Stimulated activated CD4-positive, alpha-beta T cell treated with anti-CD3 and anti-CD28 coated beads, Interleukin-2, amount 100 ng/mL, for 48 hours (primary cell): Measurements from ENCODE around the gene CCDC86.

Experiments used
- DNase-seq, 2 donors: peaks; one replicate each; pipeline ENCODE4 v3.0.0-alpha.2; 2020

The CCDC86 gene

DNA sequence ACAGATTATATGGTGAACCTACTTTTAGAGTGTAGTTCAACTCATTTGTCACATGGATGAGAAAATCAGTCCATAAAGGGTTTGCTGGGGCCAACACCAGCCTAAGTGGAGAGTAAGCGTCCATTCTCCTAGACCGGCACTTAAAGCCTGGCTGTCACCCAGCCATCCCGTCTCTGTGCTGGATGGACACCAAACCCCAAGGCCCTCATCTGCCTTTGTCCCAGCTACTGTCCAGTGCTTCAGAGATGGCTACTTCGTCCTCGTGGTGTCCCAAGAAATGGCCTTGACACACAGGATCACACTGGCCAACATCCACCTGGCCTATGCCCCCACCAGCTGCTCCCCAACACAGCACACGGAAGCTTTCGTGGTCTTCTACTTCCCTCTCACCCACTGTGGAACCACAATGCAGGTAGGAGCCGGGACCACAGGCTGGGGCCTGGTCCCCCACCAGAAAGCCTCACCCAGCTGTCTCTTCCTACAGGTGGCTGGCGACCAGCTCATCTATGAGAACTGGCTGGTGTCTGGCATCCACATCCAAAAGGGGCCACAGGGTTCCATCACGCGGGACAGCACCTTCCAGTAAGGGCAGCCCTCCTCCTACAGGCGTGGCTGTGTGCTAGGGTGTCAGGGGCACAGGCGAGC is 28.9 kb downstream of the CCDC86 start:
- no peak for DNase-seq

GRCh38 chr11:60871378-60872061 is 29.6 kb downstream of the CCDC86 start:
- no peak for DNase-seq

DNA sequence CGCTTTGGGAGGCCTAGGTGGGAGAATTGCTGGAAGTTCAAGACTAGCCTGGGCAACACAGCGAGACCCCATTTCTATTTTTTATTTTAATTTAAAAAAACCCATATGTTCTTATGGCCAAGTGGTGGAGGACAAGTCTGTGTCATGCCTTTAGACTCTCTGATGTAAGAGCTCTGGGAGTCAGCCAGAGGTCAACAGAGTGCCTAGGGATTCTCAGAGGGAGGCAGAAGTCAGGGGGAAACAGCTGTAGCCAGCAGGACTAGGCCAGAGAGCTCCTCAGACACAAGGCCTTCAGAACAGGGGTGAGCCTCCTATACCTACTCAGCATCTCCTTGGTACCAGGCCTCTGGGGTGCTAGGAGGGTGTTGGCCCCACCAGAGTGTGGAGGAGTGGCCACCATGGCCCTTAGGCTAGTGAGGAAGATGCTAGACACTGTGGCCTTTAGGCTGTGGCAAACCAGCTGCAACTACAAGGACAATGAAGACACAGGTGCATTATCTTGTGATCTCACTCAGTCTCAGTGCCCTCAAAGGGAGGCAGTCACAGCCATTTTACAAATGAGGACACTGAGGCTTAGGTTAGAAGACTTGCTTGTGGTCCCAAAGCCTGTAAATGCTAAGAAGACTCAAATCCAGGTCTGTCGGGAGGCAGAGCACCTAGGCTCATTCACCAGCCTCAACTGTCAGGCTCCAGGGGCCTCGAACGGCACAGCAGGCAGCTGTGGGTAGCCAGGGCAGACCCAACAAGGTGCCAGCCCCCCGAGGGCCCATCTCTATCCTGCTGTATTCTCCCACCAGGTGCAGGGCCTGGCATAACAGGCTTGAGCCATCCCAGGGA is 30.4 kb downstream of the CCDC86 start:
- no peak for DNase-seq

DNA sequence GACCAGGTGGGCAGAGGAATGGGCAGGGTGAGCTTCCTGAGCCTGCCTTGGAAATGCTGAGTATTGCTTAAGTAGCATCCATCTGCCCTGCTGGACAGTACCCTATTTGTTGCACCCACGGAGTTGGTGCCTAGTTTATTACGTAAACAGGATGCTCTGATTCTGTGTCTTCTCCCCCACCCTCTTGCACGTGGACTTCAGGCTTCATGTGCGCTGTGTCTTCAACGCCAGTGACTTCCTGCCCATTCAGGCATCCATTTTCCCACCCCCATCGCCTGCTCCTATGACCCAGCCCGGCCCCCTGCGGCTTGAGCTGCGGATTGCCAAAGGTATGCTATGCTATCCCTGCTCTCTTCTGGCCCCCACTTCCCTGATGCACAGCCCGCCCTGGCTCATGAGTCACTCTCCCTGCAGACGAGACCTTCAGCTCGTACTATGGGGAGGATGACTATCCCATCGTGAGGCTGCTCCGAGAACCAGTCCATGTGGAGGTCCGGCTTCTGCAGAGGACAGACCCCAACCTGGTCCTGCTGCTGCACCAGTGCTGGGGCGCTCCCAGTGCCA is 31.1 kb downstream of the CCDC86 start:
- DNase-seq: no peak

- DNase-seq: no peak
Measured at GRCh38 chr11:60873533-60873932, 31.6 kb downstream of the CCDC86 start.

GRCh38 chr11:60874421-60875365 is 32.8 kb downstream of the CCDC86 start:
- no peak for DNase-seq

GRCh38 chr11:60875366-60876167 is 33.7 kb downstream of the CCDC86 start:
- DNase-seq: no peak

- DNase-seq: no peak
Measured at GRCh38 chr11:60876168-60876485, 34.2 kb downstream of the CCDC86 start.

DNA sequence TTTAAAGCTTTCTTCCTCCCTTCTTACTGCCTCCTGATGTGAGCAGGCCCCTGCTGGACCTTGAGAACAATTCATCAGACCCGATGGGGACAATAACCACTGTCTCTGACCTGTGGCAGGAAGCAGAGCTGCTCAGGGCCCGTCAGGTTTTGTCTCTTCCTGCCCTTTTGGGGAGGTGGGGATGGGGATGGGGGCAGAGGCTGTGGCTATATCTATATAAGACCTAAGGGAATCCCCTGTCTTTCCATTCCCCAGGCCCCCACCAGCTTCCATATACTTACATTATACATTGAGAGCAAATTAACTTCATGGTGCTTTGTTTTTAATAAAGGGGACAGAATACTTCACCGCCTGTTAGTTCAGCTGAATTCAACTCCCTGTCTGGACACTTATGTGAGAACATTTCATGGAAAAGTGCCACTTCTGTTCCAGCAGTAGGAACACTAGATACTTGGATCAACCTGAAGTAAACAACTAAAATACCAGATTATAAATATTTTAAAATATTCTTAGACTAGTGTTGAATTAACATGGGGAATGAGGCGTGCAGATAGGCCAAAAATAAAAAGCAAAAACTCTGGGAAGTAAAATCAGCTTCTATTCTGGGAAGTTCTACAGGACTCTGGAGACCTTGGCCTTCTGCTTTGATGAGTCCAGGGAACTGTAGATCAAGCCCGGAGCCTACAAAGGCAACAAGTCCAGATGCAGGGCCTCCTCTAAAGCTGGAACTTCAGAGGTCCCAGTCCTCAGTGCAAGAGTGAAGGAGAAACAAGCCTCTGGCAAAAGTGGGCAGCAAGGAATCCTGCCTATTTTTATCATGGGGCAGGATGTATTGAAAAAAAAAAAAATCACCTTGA is 36.6 kb downstream of the CCDC86 start:
- no peak for DNase-seq

DNA sequence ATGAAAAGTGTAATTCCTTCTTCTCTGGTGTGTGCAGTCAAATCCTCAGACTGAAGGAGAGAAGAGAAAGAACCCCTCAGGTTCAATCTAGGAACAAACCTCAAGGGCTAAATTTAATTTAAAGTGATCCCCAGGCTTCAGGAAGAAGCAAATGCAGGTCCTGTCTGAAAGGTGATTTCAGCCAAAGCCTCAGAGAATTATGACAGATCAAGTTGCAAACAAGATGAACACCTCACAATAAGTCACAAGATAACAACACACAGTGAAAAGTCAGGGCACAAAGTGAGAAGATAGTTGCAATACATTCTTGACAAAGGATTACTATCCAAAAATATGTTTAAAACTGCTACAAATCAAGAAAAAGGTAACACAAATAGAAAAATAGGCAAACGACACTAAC is 37.2 kb downstream of the CCDC86 start:
- no peak for DNase-seq

GRCh38 chr11:60879971-60880588 is 38.2 kb downstream of the CCDC86 start:
- no peak for DNase-seq

DNA sequence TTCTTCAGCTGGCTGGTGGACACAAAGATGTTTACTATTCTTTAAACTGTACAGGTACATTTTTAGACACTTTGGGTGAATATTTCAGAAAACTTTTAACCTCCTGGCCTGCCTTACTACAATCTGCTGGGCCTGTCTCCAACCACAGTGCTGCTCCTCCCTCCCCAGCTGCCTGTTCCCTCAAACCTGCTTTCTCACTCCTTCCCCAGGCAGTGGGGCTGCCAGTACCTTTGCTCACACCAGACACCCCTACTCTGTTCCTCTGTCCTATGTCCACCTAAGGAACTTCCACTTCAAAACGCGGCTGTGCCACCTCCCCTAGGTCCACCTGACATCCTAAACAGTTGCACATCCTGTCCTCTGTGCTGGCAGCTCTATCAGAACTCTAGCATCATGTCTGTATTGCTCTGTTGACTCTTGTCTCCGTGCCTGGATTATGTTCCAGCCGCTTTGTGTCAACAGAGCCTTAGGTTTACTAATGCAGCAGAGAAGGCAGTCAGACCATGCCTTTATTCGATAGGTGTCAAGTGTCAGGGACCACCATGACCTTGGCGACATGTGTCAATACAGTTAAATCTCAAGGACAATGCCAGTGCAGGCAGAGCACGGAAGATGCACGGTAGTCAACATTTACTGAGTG is 38.9 kb downstream of the CCDC86 start:
- no peak for DNase-seq

- peak in 1 of 2 donors; percentile 10 for DNase-seq
Measured at GRCh38 chr11:60887556-60887955, 45.6 kb downstream of the CCDC86 start.

GRCh38 chr11:60889869-60890311 is 48.0 kb downstream of the CCDC86 start:
- no peak for DNase-seq

GRCh38 chr11:60890696-60891095 is 48.8 kb downstream of the CCDC86 start:
- DNase-seq: no peak

- DNase-seq: no peak
Measured at GRCh38 chr11:60891103-60891741, 49.3 kb downstream of the CCDC86 start.

DNA sequence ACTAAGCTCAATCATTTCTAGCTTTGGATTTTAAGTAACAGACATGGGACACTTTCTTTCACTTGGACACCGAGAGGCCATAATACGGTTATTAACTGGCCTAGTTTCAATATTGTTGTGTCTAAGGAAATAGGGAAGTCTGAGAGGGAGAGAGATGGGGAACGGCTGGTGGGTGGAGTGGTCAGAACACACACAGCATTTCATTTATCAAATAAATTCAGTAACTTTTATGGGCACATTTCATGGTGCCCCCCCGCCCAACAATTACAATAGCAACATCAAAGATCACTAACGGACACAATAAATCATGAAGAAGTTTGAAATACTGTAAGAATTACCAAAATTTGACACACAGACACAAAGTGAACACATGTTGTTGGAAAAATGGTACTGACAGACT is 53.8 kb downstream of the CCDC86 start:
- no peak for DNase-seq

DNA sequence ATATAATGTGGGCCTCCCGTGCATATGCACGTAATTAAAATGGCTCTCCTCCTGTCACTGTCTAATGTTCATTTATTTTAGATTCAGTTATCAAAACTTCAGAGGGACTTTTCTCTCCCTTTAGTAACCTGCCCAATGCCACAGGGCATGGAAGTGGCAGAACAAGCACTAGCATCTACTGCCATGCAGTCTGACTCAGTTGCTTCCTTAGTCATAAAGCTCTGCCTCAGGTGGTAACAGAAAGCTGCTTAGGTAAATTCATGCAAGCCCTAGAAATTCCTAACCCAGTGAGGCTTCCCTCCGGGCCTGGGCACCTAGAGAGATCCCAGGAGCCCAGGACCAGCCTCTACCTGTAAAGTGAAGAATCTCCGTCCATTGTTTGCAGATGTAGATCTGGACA is 55.6 kb downstream of the CCDC86 start:
- DNase-seq: no peak
